Stomach (tissue), 4 donors: ENCODE data around the gene TMEM120B.

Experiments used
- EP300 ChIP-seq: sonication (generic); formaldehyde crosslinking; IDR thresholded peaks from one replicate; pipeline ENCODE4 v1.6.1; 2017; ENCODE audit warnings: antibody characterized with exemption
- POLR2A ChIP-seq, 4 donors: fragments of 450-650 bp; IDR thresholded peaks; one replicate each; pipeline ENCODE4 v1.6.1; 2016; ENCODE audit warnings: antibody characterized with exemption in 4 of 4, control low read depth in 2 of 4, mild to moderate bottlenecking in 1 of 4, moderate library complexity in 1 of 4
- POLR2AphosphoS5 ChIP-seq, 3 donors: sonication (generic); formaldehyde crosslinking; IDR thresholded peaks; one replicate each; pipeline ENCODE4 v1.6.1; 2016; ENCODE audit warnings: antibody characterized with exemption in 3 of 3
- TF ChIP-seq, protein P1 (sequence below), 7 experiments: fragments of 450-650 bp in 4 of 7; fragments of 200-600 bp in 3 of 7; sonication (generic) in 3 of 7; IDR thresholded peaks; one replicate each; pipeline ENCODE4 v1.5.1; 2016 to 2019; ENCODE audit warnings: antibody characterized with exemption in 7 of 7, control low read depth in 2 of 7, mild to moderate bottlenecking in 1 of 7

- TF ChIP-seq, protein P1, sequence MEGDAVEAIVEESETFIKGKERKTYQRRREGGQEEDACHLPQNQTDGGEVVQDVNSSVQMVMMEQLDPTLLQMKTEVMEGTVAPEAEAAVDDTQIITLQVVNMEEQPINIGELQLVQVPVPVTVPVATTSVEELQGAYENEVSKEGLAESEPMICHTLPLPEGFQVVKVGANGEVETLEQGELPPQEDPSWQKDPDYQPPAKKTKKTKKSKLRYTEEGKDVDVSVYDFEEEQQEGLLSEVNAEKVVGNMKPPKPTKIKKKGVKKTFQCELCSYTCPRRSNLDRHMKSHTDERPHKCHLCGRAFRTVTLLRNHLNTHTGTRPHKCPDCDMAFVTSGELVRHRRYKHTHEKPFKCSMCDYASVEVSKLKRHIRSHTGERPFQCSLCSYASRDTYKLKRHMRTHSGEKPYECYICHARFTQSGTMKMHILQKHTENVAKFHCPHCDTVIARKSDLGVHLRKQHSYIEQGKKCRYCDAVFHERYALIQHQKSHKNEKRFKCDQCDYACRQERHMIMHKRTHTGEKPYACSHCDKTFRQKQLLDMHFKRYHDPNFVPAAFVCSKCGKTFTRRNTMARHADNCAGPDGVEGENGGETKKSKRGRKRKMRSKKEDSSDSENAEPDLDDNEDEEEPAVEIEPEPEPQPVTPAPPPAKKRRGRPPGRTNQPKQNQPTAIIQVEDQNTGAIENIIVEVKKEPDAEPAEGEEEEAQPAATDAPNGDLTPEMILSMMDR (IDR thresholded peaks at IDR 0.05), result no peak
- TF ChIP-seq POLR2AphosphoS5 (IDR thresholded peaks at IDR 0.05) (no peak), POLR2A (IDR thresholded peaks at IDR 0.05) (no peak), EP300 (no peak)
These were observed 55.0 kb downstream of the TMEM120B start for GRCh38 chr12:121767525-121768016.
